Activated naive CD4-positive, alpha-beta T cell treated with anti-CD3 and anti-CD28 coated beads for 36 hours (primary cell): ENCODE data around the gene MARCHF5. TPM values are rescaled to one million over a fixed set of nuclear protein-coding genes. Genes with fewer than 3 reads are reported as not detected.

ENCODE experiments used
- total RNA-seq, 2 experiments: library from RNA; stranded (reverse); gene quantifications; one replicate each; pipeline ENCODE4 v1.2.3, GENCODE V29; 2021

Gene MARCHF5
- total RNA-seq, 2 experiments from 2014 or later = 26.1 to 28.1 TPM

Other genes with a start within 250 kb of the MARCHF5 start
- gene CPEB3, start 89 bp upstream of the MARCHF5 start, total RNA-seq = 1 to 10 TPM; 1.0 to 1.3 TPM